Stimulated activated CD4-positive, alpha-beta T cell treated with anti-CD3 and anti-CD28 coated beads, TNF-alpha, amount 100 ng/mL, for 4 hours (primary cell): ENCODE measurements around the gene FBXL13.
"Not testable (repeated sequence)": the region's sequence is repeated elsewhere in the genome, so short reads cannot be mapped to it uniquely, and the experiment has no call there.

ENCODE experiments used
- DNase-seq, 3 experiments: peaks; one replicate each; pipeline ENCODE4 v3.0.0-alpha.2; 2020; ENCODE audit warnings: low read depth in 3 of 3

The FBXL13 gene

DNA sequence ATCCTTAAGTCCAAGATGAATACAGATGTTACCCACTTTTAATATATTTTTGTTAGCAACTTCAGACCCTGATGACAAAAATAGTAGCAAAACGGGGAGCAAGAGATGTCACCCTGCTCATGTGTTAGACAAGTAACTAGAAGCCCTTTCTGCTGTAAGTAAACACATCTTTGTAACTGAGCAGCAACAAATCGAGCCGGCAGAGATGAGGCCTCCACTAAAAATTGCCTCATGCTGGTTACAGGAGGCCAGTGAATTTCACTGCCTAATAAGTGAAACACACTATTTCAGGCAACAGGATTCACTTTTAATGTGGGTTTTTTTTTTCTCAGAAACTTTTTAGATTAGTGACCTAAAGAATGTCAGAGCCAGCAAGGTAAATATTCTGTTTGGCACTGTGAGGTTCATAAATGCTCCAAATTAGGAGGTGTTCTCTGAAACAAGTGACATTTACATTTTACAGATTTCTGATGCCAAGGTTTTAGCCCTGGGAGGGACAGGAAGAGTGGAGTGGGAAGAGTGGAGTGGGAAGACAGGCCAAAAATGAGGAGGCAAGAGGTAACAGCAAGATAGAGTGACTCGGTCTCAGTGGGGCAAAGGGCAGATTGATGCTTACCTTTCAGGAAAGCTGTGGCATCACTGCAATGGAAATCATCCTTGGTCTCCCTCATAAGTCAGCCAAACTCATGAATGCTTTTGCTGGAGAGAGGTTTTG, 215.4 kb downstream of the FBXL13 start:
- no peak for DNase-seq

GRCh38 chr7:102856036-102856435, 218.6 kb downstream of the FBXL13 start:
- DNase-seq = no peak

DNA sequence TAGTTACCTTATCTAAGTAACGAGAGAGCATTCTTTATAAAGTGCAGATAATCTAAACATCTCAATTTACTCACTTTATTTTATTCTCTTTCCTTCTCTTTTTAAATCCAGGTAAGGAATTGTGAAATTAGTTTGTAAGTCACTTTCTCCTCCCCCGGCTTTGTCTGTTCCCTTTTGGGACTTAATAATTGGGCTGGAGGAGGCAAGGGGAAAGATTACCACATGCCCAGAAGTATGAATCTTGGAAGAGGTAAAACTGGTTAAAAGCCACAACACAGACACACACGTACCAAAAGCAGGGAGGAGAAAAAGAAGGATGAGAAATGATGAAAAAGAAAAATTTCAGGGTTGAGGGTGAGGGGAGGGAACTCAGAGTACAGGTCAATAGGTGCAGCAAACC, 225.1 kb downstream of the FBXL13 start:
- DNase-seq = no peak

DNA sequence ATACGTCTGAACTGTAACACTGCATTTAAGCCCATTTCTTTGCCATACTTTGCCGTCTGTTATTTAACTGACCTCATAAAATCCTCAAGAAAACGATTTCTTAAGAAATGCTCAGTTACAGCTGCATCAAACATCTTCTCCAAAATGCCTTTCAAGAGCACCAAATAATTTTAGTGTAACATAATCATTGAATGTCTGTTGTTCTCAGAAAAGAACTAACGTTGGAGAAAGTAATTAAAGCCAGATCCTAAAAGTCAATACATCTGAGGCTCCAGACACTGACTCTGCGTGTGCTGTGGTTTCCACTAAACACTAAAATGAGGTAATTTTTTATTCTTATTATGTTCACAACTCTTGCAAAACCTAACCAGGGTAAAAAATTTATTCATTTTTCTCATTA, 225.5 kb downstream of the FBXL13 start:
- DNase-seq = no peak

DNA sequence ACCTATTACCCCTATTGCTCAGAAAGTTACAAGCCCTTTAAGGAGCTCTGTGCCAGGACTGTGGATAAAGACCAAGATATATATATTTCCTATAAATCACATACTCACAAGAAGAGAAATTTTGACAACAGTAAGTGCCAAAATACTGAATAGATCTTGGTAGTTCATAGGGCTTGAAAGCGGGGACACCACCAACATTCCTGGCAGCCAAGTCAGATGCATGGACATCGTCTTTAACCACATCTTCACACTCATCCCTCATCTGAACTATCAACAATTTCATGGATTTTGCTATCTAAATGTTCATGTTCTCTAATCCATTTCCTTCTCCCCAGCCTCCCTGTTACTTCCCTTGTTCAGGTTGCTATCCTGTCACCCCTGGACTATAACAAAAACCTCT, 229.2 kb downstream of the FBXL13 start:
- DNase-seq = no peak

DNA sequence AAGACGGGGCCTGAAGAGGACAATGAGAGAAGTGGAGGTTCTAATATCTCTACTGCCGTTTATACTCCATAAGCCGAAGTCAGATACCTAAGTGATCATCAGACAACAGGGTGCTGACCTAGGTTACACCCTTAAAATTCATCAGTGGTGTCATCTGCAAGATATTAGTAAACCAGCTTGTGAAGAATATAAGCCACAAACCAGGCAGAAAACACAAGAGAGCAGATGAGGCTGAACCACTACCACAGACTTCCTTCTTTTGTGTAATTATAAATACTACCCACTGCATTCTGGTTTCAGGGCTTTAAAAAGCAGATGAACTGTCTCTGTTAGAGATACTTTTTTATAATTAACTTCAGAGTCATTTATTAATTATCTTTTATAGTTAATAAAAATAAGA, 230.7 kb downstream of the FBXL13 start:
- DNase-seq = no peak

GRCh38 chr7:102842284-102842683, 232.3 kb downstream of the FBXL13 start:
- DNase-seq = no peak

DNA sequence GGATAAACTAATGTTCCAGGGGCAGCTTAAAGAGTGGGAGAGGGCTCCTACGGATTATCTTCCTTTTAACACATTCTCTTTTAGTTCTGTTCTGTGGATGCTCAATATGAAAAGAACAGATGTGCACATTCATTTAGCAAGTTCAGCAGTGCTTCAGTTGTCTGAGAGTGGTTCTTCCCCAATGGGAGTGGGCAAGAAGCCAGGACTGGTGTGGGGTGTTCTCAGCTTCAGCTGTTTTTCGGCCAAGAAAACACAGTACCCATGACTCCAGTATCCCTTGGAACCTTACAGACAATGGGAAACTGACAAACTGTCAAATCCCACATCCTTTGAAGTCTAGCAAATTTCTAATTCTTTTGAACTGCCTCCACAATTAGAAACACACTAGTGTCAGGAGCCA, 233.3 kb downstream of the FBXL13 start:
- no peak for DNase-seq

DNA sequence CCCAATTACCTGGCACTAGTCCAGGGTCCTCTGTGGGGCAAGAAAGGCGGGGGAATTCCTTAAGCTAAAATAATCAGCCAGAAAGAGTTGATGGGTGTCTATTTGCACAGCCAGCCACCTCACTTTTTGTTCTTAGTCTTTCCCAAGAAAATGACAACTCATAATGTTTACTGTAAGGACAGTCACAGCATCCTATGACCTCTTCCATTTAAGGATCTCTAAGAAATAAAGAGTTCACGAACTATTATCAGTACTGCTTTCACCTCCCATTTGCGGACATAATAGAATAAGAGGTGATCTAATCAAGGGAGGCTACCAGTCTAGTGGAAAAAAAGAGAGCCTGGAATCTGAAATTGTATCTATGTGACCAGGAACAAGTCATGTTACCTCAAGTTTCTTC, 234.2 kb downstream of the FBXL13 start:
- DNase-seq = no peak

- DNase-seq = not testable (repeated sequence)
Observed at GRCh38 chr7:102838572-102839101, 236.0 kb downstream of the FBXL13 start.

DNA sequence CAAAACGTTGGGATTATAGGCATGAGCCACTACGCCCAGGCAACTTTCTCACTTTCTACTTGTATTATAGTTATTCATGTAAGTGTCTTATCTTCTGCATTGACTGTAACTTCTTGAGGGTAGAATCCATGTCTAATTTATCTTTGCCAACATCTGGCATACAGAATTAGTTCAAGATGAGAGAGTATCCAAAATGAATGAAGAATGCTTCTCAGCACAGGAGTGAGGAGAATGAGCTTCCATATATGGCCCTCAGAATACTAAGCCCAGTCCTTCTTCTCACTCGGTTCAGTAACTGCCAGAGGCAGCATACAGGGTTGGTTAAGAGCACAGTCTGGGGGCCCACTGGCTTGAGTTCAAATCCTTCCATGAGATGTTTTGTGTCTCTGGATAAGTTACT, 236.8 kb downstream of the FBXL13 start:
- DNase-seq = no peak

DNA sequence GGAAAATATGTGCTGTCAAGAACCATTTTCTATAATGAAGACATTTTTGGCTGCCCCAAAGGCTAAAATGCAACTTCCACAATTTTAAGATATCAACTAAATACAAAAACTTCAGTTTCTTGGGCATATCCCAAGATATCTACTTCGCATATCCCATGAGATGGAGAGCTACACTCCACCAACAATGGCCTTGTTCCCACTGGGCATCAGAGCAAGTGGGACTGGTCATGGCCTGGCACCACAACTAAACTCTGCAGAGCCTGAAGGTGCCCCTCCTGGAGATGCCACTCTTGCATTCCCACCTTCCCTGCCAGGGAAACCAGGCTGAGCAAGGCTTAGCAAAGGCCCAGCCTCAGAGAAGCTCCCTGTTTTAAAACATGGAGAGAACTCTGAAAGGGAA, 237.6 kb downstream of the FBXL13 start:
- DNase-seq = no peak

DNA sequence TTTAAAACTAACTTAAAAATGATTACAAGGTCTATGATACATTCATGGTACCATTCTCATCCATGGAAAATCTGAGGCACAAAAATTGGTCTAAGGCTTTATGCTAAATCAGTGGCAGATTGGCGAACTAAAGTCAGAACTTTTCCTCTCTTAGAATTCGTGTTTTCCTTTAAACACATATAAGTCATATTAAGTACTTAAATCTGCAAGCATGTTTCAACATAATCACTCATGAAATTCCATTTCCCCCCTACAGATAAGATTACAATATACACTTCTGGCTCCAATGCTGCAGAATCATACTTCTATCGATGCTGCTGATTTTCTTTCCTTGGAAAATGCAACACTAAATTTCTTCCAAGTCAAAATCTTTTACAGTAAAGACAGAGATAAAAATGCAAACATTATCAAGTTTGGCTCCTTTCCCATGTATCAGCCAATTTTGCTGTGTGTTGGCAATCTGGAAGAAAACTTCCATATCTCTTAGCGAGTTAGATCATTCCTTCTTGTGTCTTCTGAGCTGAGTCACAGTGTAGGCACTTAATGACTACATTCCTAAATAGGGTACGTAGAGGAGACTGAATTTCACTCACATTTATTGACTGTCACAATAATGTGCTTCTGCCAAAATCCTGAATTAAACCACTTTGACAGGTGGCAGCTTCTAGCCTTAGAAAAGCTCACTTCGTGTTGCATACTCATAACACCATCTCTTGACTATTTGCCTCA, 238.2 kb downstream of the FBXL13 start:
- no peak for DNase-seq

DNA sequence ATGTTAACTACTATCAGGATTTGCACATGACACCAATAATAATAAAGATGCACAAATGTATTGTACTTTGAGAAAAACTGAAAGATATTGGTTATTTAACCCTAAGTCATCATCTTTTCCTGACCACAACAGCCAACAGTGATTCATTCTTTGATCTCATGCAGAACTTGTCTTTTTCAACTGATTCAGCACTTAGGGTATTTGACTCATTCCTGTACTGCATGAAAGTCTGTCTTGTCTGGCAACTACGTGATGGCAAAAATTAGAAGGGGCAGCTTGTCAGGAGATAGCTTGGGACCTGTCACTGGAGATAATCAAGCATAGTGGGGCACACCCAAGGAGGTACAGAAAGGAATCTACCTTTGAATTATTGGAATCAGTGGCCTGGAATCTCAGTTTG, 239.6 kb downstream of the FBXL13 start:
- DNase-seq = no peak

- no peak for DNase-seq
Observed at GRCh38 chr7:102834466-102834865, 240.1 kb downstream of the FBXL13 start.

DNA sequence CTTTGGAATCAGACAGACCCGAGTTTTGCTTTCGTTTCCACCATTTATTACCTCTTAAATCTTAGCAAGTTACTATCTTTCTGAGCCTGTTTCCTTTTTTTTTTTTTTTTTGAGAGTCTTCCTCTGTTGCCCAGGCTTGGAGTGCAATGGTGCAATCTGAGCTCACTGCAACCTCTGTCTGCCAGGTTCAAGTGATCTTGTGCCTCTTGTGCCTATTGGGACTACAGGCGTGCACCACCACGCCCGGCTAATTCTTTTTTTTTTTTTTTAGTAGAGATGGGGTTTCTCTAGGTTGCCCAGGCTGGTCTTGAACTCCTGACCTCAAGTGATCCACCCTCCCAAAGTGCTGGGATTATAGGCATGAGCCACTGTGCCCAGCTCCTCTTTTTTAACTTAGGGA, 241.3 kb downstream of the FBXL13 start:
- DNase-seq = no peak

DNA sequence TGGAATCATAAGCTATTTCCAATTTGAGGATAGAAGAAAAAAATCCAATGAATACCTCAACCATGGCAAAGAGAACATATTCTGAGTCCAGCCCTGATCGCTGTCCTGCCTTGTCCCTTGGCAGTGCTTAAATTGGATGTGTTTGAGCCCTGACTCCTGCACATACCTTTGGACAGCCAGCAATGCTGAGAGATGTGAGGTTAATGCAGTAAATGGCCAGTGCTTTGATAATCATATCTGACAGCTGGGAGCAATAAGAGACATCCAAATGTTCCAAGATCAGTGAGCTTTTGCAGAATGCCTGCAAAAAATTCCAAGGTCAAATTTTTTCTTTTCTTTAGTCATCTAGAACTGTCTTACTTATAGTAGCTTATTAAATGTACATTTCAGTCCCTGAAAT, 241.9 kb downstream of the FBXL13 start:
- no peak for DNase-seq

GRCh38 chr7:102830197-102830596, 244.4 kb downstream of the FBXL13 start:
- DNase-seq = no peak

DNA sequence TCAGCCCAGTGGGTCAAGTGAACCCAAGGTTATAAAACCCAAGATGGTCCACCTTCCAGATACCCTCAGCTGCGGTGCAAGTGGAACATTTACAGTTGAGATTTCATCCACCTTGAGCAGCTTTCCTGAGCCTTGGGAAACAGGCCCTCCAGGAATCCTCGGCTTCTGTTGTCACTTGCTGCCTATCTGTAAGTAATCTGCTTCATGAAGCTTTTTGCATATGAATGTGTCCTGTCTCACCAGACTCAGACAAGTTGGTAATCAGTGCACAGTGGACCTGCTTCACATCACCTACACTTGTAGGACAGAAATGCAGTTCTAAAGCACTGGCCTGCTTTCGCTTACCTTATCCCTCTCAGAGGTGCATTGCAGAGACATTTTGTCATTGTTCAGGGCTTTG, 245.5 kb downstream of the FBXL13 start:
- no peak for DNase-seq

DNA sequence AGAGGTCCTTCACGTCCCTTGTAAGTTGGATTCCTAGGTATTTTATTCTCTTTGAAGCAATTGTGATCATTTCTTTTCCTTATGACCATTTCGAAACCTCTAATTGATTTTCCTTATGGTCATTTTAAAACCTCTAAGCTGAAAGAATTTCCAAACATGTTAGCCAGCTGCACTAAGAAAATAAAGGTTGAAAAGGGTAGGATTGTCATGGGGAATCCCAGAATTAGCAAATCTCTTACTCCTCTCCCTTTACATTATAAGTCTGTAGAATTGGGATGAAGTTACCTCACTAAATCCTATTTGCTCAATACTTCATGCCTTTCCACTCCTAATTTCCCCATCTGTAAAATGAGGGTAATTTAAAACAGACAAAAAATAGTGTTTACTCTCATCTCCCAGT, 246.3 kb downstream of the FBXL13 start:
- DNase-seq = no peak

DNA sequence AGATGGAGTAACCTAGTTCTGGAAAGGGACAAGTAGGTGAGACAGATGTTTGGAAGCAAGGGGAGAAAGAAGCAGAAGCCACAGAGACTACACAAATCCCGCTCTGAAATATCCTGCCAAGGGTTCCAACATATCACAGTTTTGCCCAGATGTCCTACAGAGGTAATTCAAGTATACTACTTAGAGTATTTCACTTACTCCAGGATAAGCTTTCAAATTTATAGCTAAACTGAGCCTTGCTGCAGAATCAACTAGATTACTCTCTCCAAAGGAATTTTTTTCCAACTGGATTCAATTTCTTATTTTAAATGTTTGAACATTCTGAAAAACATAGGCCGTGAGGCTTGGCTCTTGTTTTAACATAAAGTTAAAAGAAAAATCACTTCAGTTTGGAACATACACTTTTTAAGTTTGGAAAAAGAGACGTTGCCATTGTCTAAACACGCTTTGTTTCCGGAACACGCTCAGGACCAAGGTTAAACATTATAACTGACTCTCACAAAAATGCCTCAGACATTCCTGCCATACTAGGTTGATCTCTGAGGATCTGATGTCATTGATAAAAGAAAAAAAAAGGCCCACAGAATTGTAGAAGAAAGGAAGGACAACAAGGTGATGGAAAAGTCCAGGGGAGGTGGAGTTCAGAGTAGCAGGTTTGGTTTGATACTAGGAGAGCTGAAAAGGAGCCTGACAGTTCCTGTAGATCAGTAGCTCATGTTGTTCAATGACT, 251.0 kb downstream of the FBXL13 start:
- DNase-seq = no peak

GRCh38 chr7:102821994-102822747, 252.4 kb downstream of the FBXL13 start:
- DNase-seq = no peak
